GM12878 (cell line): ENCODE results near the gene DNPEP. TPM values are rescaled to one million over a fixed set of nuclear protein-coding genes. Genes with fewer than 3 reads are reported as not detected.

Source experiments
- ATAC-seq: fragments of 200-7000 bp; cut with Tn5 transposase; 3 replicates; pipeline ENCODE4 v1.9.1; 2020; ENCODE audit warnings: mild to moderate bottlenecking, moderate library complexity
- BruUV-seq: library from RNA; stranded (reverse); fragments of 400-500 nt; replicated peaks from 2 replicates; lab custom pipeline; 2021; lab: Mats Ljungman, UMichigan
- CTCF ChIA-PET: fragments of 300-600 bp; sonication (Branson Sonifier 250); formaldehyde crosslinking; extraction: SDS; loops from one replicate; lab custom pipeline; 2021; ENCODE audit warnings: inconsistent platforms; lab: Yijun Ruan, JAX
- POLR2A ChIA-PET: fragments of 350-600 bp; formaldehyde crosslinking; extraction: SDS; loops from one replicate; lab custom pipeline; 2021; ENCODE audit warnings: inconsistent platforms; lab: Charles Lee
- RAD21 ChIA-PET: fragments of 300-600 bp; sonication (Branson Sonifier 250); formaldehyde crosslinking; loops from one replicate; lab custom pipeline; 2023; ENCODE audit warnings: antibody characterized with exemption; ENCODE audit not compliant: unreplicated experiment; lab: Charles Lee
- SMC1A ChIA-PET: fragments of 300-600 bp; sonication (Branson Sonifier 250); formaldehyde crosslinking; loops from one replicate; lab custom pipeline; 2023; ENCODE audit not compliant: unreplicated experiment, uncharacterized antibody; lab: Charles Lee
- DNase-seq: peaks from one replicate; pipeline ENCODE4 v3.0.0-alpha.2; 2011; ENCODE audit warnings: low read depth, low spot score
- FAIRE-seq: peaks from 3 replicates; lab custom pipeline; 2011; peaks lifted over from hg19 to GRCh38; lab: Jason Lieb, UNC
- H2AFZ ChIP-seq: 2 replicates; pipeline ENCODE4 v1.6.0; 2011; ENCODE audit warnings: low read depth, low read length, control low read depth; ENCODE audit not compliant: control insufficient read depth
- H3K27ac ChIP-seq: 2 replicates; pipeline ENCODE4 v1.5.1; 2011; ENCODE audit warnings: control low read depth; ENCODE audit not compliant: control insufficient read depth, insufficient read depth
- H3K27me3 ChIP-seq, 2 experiments: replicated peaks in 1 of 2; 2 replicates each; pipeline versions ENCODE4 v1.6.0 to v1.6.1; 2011; ENCODE audit warnings: low read length in 1 of 2; ENCODE audit not compliant: control insufficient read depth in 2 of 2, insufficient read depth in 2 of 2
- H3K36me3 ChIP-seq, 2 experiments: 2 replicates each; pipeline ENCODE4 v1.5.1; 2011; ENCODE audit warnings: low read length in 1 of 2; ENCODE audit not compliant: control insufficient read depth in 2 of 2, insufficient read depth in 2 of 2
- H3K4me1 ChIP-seq: 2 replicates; pipeline ENCODE4 v1.6.1; 2011; ENCODE audit warnings: mild to moderate bottlenecking, low read length, moderate library complexity, mixed read lengths; ENCODE audit not compliant: control insufficient read depth, insufficient read depth
- H3K4me2 ChIP-seq: 2 replicates; pipeline ENCODE4 v1.6.0; 2011; ENCODE audit warnings: control low read depth; ENCODE audit not compliant: control insufficient read depth, insufficient read depth
- H3K4me3 ChIP-seq: fragments of 200-600 bp; sonication (generic); 2 replicates; pipeline ENCODE4 v1.5.1; 2016
- H3K79me2 ChIP-seq: 2 replicates; pipeline ENCODE4 v1.6.0; 2011; ENCODE audit warnings: low read length; ENCODE audit not compliant: control insufficient read depth, insufficient read depth
- H3K9ac ChIP-seq: 2 replicates; pipeline ENCODE4 v1.8.0; 2011; ENCODE audit warnings: low read length, control low read depth, mixed read lengths; ENCODE audit not compliant: control insufficient read depth, insufficient read depth
- H3K9me3 ChIP-seq: replicated peaks from 3 replicates; pipeline ENCODE4 v1.5.1; 2011; ENCODE audit warnings: mild to moderate bottlenecking, low read length; ENCODE audit not compliant: control insufficient read depth, insufficient read depth
- H4K20me1 ChIP-seq: 2 replicates; pipeline ENCODE4 v1.6.0; 2011; ENCODE audit not compliant: control insufficient read depth, insufficient read depth
- CBFB ChIP-seq: IDR thresholded peaks from 2 replicates; pipeline ENCODE4 v1.6.1; 2016; ENCODE audit warnings: antibody characterized with exemption, low read depth
- CREB1 ChIP-seq: IDR thresholded peaks from 2 replicates; pipeline ENCODE4 v1.6.1; 2012; ENCODE audit warnings: low read depth, mild to moderate bottlenecking, inconsistent platforms
- ESRRA ChIP-seq: IDR thresholded peaks from 2 replicates; pipeline ENCODE4 v1.6.1; 2012; ENCODE audit warnings: mild to moderate bottlenecking, low read length, improper control_type of control experiment
- GATAD2B ChIP-seq: fragments of 450-650 bp; conservative IDR thresholded peaks from 2 replicates; pipeline ENCODE4 v1.6.1; 2017; ENCODE audit warnings: low read depth, mild to moderate bottlenecking, moderate library complexity
- HDGF ChIP-seq: fragments of 450-650 bp; IDR thresholded peaks from 2 replicates; pipeline ENCODE4 v1.6.1; 2016; ENCODE audit warnings: antibody characterized with exemption
- KAT2A ChIP-seq: conservative IDR thresholded peaks from 2 replicates; pipeline ENCODE4 v1.6.1; 2011; ENCODE audit warnings: low read depth, low read length; ENCODE audit not compliant: control insufficient read depth
- LARP7 ChIP-seq: fragments of 450-650 bp; IDR thresholded peaks from 2 replicates; pipeline ENCODE4 v1.6.1; 2017; ENCODE audit warnings: mild to moderate bottlenecking
- NBN ChIP-seq: fragments of 450-650 bp; IDR thresholded peaks from 2 replicates; pipeline ENCODE4 v1.6.1; 2016
- NR2C1 ChIP-seq: fragments of 450-650 bp; IDR thresholded peaks from 2 replicates; pipeline ENCODE4 v1.6.1; 2017; ENCODE audit warnings: antibody characterized with exemption, mild to moderate bottlenecking, moderate library complexity
- POLR2AphosphoS5 ChIP-seq: IDR thresholded peaks from 2 replicates; pipeline ENCODE4 v1.6.1; 2011; ENCODE audit warnings: mild to moderate bottlenecking, low read length, inconsistent platforms
- RUNX3 ChIP-seq: IDR thresholded peaks from 2 replicates; pipeline ENCODE4 v1.6.1; 2012; ENCODE audit warnings: low read length, inconsistent platforms
- STAT1 ChIP-seq: fragments of 450-650 bp; conservative IDR thresholded peaks from 2 replicates; pipeline ENCODE4 v1.6.1; 2014; ENCODE audit warnings: antibody characterized with exemption, mild to moderate bottlenecking
- STAT3 ChIP-seq: IDR thresholded peaks from 2 replicates; pipeline ENCODE4 v1.6.1; 2011; ENCODE audit warnings: low read depth, low read length, improper control_type of control experiment
- TAF1 ChIP-seq: IDR thresholded peaks from 2 replicates; pipeline ENCODE4 v1.6.1; 2011; ENCODE audit warnings: mild to moderate bottlenecking, low read depth, low read length, borderline replicate concordance
- ZNF384 ChIP-seq: IDR thresholded peaks from 2 replicates; pipeline ENCODE4 v1.6.1; 2012; ENCODE audit warnings: low read depth, mild to moderate bottlenecking, low read length, improper control_type of control experiment, borderline replicate concordance
- WGBS: methylation state at CpG from one replicate; pipeline ENCODE4 v1.1.6; 2016; ENCODE audit warnings: low lambda C conversion rate; ENCODE audit not compliant: insufficient replicate concordance, insufficient coverage; ENCODE audit errors: missing lambda C conversion rate; 5-methylcytosine and 5-hydroxymethylcytosine counted together
- in situ Hi-C: fragments of 300-500 bp; cut with MboI; formaldehyde crosslinking; loops from 9 replicates; pipeline ENCODE4 v1.14.3; 2018; ENCODE audit warnings: mixed read lengths
- intact Hi-C: fragments of 100-400 bp; cut with micrococcal nuclease; formaldehyde crosslinking; loops from one replicate; pipeline ENCODE4 v1.14.2; 2022; ENCODE audit not compliant: unreplicated experiment
- polyA plus RNA-seq, 11 experiments: library from polyadenylated mRNA; depleted of rRNA in 4 of 11; unstranded in 6 of 11; stranded (reverse) in 5 of 11; fragments of >200 nt; fragmentation: Nextera tagmentation in 4 of 11; fragmentation: Illumina TruSeq in 1 of 11; extraction: Ambion mirVana in 4 of 11; extraction: Trizol in 1 of 11; gene quantifications; 1 replicate in 1 of 11; 2 replicates in 10 of 11; pipeline versions ENCODE4 v1.2.1 to v1.2.3, GENCODE V29; 2011 to 2016; ENCODE audit warnings: inconsistent platforms in 2 of 11, missing spikeins in 2 of 11, low read depth in 1 of 11
- total RNA-seq, 4 experiments: library from RNA; depleted of rRNA in 3 of 4; stranded (reverse); fragments of >200 nt in 3 of 4; fragmentation: Illumina TruSeq in 1 of 4; extraction: Trizol in 1 of 4; gene quantifications; 2 replicates each; pipeline versions ENCODE4 v1.2.1 to v1.2.3, GENCODE V29; 2013 to 2021
- TF ChIP-seq, protein P1 (sequence below): IDR thresholded peaks from 2 replicates; pipeline ENCODE4 v1.6.1; 2012; ENCODE audit warnings: mild to moderate bottlenecking, low read depth, low read length
- TF ChIP-seq, protein P2 (sequence below): fragments of 450-650 bp; IDR thresholded peaks from 2 replicates; pipeline ENCODE4 v1.6.1; 2017; ENCODE audit warnings: antibody characterized with exemption, mild to moderate bottlenecking, moderate library complexity

DNPEP gene
- total and polyA plus RNA-seq, 10 of the 15 experiments (the other 5 are each of a cell fraction or from before 2014, with no cell fraction given): 33.1 to 82.0 (median 64.1) TPM

DNA sequence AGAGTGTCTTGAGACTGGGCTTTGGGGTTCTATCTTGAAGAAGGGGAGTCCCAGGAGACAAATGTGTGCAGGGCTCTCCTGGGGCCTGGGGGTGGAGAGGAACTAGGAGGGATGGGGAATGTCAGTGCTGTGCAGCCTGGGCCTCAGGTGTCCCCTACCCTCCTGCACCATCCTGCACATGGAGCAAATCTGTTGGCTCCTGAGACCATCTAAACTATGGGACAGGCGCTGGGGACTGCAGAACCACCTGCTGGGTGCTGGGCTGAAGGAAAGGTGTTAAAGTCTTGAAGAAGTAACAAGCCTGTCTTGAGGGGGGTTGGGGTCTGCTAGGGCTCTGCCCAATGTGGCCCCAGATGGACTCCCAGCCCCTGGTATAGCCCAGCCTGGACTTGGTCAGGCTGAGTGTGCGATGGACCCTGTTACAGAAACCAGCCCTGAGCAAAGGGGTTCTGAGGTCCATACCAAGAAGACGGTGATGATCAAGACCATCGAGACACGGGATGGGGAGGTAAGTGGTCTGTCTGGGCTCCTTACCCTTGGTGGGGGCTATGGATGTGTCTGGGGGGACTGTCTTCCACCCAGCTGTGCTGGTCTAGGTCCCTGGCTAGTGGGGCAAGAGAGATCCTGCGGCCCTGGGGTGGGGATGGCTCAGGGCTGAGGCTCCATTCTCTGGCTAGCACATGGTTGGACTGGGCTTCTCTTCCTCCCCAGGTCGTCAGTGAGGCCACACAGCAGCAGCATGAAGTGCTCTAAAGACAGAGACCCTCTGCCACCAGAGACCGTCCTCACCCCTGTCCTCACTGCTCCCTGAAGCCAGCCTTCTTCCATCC, 37.7 kb upstream of the DNPEP start (continued):
- TF ChIP-seq, protein P1, sequence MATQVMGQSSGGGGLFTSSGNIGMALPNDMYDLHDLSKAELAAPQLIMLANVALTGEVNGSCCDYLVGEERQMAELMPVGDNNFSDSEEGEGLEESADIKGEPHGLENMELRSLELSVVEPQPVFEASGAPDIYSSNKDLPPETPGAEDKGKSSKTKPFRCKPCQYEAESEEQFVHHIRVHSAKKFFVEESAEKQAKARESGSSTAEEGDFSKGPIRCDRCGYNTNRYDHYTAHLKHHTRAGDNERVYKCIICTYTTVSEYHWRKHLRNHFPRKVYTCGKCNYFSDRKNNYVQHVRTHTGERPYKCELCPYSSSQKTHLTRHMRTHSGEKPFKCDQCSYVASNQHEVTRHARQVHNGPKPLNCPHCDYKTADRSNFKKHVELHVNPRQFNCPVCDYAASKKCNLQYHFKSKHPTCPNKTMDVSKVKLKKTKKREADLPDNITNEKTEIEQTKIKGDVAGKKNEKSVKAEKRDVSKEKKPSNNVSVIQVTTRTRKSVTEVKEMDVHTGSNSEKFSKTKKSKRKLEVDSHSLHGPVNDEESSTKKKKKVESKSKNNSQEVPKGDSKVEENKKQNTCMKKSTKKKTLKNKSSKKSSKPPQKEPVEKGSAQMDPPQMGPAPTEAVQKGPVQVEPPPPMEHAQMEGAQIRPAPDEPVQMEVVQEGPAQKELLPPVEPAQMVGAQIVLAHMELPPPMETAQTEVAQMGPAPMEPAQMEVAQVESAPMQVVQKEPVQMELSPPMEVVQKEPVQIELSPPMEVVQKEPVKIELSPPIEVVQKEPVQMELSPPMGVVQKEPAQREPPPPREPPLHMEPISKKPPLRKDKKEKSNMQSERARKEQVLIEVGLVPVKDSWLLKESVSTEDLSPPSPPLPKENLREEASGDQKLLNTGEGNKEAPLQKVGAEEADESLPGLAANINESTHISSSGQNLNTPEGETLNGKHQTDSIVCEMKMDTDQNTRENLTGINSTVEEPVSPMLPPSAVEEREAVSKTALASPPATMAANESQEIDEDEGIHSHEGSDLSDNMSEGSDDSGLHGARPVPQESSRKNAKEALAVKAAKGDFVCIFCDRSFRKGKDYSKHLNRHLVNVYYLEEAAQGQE: no peak
- TF ChIP-seq TAF1: no peak

- no peaks in the 10 kb centered on the region for H3K79me2 ChIP-seq
- no peak overlapping the region for H3K4me2 ChIP-seq
- intact Hi-C loops: no loop called here
- ATAC-seq: no peak
- no peak overlapping the region for H3K9ac ChIP-seq
- in situ Hi-C loops: no loop called here
- H4K20me1 ChIP-seq: no peaks in the 10 kb centered on the region
- WGBS: 30% methylated on average over 14 of the region's 14 CpGs
- RAD21 ChIA-PET: no interaction called here
- no peaks in the 10 kb centered on the region; a peak in 1 of 4 replicates for H3K27me3 ChIP-seq
- POLR2A ChIA-PET: interaction anchor here (0.7 kb wide), 1 partner anchor 34 kb away, joined by 3 read pairs; no protein-coding TSS in a partner anchor
- SMC1A ChIA-PET: interaction anchor here (0.6 to 0.7 kb wide), 2 partner anchors 75 to 145 kb away, joined by 3 to 4 read pairs; partner anchors contain the start of gene GMPPA
- CTCF ChIA-PET: interaction anchor here (1.0 to 2.5 kb wide), 2 partner anchors 22 to 34 kb away, joined by 3 to 6 read pairs; no protein-coding TSS in a partner anchor
- no peaks in the 10 kb centered on the region for H3K9me3 ChIP-seq
- H2AFZ ChIP-seq: no peak overlapping the region
- no peak for DNase-seq
- H3K4me1 ChIP-seq: no peaks in the 10 kb centered on the region
- no TSS peak for BruUV-seq
- H3K4me3 ChIP-seq: no peak overlapping the region
- H3K27ac ChIP-seq: no peak overlapping the region
- no peaks in the 10 kb centered on the region for H3K36me3 ChIP-seq
- FAIRE-seq: no peak
- TF ChIP-seq, protein P2, sequence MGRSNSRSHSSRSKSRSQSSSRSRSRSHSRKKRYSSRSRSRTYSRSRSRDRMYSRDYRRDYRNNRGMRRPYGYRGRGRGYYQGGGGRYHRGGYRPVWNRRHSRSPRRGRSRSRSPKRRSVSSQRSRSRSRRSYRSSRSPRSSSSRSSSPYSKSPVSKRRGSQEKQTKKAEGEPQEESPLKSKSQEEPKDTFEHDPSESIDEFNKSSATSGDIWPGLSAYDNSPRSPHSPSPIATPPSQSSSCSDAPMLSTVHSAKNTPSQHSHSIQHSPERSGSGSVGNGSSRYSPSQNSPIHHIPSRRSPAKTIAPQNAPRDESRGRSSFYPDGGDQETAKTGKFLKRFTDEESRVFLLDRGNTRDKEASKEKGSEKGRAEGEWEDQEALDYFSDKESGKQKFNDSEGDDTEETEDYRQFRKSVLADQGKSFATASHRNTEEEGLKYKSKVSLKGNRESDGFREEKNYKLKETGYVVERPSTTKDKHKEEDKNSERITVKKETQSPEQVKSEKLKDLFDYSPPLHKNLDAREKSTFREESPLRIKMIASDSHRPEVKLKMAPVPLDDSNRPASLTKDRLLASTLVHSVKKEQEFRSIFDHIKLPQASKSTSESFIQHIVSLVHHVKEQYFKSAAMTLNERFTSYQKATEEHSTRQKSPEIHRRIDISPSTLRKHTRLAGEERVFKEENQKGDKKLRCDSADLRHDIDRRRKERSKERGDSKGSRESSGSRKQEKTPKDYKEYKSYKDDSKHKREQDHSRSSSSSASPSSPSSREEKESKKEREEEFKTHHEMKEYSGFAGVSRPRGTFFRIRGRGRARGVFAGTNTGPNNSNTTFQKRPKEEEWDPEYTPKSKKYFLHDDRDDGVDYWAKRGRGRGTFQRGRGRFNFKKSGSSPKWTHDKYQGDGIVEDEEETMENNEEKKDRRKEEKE: no peak
- TF ChIP-seq KAT2A (no peak), CREB1 (no peak), ZNF384 (no peak), POLR2AphosphoS5 (no peak), ESRRA (no peak), HDGF (no peak), CBFB (no peak), LARP7 (no peak), STAT3 (no peak), NR2C1 (no peak), RUNX3 (no peak), NBN (no peak), GATAD2B (no peak), STAT1 (no peak)
Measured at GRCh38 chr2:219423652-219424377, 36.1 kb upstream of the DNPEP start.
